Epidermal melanocyte (primary cell): ENCODE results near the gene IER2.

Experiments
- DNase-seq: peaks from one replicate; pipeline ENCODE4 v3.0.0; 2011; ENCODE audit warnings: low spot score; ENCODE audit not compliant: insufficient read length

IER2 gene

DNA sequence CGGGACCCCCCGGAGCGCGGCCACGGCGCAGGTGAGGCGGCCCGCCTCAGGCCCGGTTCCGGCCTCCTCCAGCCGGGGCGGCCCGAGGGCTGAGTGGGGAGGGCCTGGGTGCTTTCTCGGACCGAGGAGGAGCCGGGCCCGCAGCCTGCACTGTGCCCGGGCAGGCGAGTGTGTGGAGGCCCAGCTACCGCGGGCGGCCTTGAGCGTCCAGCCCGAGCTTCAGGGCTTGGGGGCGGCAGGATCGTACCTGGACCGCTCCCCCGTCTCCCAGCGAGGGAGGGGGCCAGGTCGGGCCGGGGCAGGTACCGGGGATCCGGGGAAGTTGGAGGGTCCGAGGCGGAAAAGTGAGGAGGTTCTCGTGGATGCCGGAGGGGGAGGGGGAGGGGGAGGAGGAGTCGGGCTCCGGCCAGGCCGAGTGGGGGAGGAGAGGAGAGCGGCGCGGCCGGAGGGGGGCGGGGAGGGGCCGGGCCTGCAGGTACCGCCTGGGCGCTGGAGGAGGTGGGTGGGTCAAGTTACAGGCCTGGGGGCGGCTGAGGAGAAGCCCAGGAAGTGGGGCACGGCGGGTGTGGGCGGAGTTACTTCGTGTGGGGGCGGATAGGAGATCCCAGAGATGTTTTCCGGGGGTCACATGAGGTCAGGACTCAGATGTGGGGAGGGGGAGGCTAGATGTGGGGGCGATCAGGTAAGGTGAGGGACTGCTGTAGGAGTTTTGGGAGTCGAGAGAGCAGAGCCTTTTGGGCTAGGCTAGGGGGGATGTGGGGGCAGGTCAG is 31.6 kb upstream of the IER2 start:
- DNase-seq, result no peak

DNA sequence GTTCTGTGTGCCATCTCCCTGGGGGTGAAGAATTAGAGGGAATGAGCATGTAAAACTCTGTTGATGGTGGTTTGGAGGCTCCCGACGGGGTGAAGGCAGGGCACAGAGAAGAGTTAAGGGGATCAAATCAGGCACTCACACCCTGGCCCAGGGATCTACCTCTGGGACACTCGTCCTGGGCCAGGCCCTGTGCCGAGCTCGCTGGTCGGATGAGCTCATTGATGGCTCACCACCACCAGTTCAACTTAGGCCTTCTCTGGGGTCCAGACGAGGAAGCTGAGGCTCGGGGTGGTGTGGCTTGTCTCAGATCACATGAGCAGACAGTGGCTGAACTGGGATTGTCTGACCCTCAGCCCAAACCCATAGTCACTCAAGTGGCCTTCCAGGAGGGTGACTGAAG is 30.6 kb upstream of the IER2 start:
- no peak for DNase-seq

DNA sequence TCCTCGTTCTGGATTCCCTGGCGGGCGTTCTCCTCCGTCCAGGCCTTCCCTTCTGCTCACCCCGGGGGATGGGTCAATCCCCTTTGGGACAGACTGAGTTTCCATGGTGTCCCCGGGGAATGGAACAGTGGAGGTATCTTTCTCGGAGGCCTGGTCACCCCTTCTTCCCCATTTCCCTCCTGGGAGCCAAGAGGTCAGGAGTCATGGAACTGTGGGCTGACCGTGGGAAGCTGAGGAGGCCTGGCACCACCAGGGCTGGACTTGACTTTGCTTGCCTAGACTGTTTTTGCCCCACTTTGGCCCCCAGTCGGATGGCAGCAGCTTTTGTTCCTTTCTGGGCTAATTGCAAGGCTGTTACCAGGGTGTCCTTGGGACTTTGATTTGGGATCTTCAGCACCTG is 30.2 kb upstream of the IER2 start:
- DNase-seq, result no peak

DNA sequence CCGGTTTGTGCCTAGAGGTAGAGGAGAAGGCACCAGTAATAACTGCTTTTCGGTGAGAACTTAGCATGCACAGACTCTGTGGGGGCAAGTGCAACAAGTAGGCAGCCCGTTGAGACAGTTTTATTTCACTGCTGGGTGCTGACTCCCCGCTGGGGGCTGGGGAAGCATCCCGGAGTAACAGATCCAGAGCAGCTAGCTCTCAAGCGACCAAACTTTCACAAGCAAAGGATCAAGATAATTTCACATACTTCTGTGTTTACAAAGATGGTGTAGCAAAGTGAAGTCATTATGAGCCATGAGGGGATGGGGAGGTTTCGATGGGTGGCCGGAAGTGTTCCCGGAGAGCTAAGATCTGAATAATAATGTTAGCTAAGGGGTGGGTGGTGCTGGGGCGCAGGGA is 29.4 kb upstream of the IER2 start:
- DNase-seq, result no peak

DNA sequence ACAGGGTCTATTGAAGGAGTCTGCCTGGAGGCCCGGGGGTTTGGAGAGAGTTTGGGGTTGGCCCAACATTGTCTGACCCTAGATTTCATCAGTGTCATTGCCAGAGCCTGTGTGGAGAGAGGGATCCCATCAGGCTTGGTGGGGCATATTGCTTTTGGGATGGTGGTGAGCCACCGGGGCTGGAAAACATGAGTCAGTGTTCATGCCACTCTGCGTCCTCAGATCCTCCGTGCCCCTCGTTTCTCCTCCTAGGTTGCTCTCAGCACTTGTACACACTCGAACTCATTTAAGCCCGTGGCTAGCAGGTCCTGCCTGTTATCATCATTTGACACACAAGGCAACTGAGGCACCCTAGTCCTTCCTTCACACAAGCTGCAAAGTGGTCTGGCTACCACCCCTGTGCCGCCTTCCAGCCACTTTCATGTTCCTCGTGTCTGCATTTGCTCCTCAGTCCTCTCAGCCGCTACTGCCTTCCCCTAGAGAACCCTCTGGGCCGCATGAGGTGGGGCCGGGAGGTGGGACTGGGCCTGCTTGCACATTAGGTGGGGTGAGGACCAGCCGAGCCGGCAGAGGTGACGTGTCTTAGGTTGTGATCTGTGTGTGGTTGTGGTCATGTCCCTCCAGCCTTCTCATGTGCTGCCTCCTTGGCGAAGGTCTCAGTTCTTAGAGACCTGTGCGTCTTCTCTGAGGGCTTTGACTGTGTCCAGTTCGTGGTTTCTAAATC is 28.5 kb upstream of the IER2 start:
- DNase-seq, result no peak

DNA sequence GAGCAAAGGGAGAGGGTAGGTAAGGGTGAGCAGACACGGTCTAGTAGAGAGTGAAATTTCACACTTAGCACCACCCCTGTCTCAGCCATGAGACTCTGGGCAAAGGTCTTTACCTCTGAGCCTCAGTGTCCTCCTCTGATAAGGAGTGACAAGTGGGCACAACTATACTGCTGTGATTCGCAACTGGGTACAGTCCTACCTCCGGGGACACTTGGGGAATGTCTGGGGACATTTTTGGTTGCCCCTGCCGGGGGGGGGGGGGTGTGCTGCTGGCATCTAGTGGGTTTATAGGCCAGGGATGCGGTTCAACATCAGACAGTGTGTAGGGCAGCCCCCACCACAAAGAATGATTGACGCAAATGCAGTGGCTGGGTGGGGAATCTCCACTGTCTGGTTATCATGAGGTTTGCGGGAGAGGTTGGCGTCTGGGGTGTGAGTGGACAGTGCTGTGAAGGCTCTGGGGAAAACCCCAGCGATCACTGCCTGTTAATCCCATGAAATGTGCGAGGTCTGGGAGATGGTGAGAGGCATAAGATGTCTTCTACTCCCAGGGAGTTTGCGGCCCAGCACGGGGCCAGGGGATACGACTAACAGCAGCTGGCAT is 27.8 kb upstream of the IER2 start:
- no peak for DNase-seq

DNA sequence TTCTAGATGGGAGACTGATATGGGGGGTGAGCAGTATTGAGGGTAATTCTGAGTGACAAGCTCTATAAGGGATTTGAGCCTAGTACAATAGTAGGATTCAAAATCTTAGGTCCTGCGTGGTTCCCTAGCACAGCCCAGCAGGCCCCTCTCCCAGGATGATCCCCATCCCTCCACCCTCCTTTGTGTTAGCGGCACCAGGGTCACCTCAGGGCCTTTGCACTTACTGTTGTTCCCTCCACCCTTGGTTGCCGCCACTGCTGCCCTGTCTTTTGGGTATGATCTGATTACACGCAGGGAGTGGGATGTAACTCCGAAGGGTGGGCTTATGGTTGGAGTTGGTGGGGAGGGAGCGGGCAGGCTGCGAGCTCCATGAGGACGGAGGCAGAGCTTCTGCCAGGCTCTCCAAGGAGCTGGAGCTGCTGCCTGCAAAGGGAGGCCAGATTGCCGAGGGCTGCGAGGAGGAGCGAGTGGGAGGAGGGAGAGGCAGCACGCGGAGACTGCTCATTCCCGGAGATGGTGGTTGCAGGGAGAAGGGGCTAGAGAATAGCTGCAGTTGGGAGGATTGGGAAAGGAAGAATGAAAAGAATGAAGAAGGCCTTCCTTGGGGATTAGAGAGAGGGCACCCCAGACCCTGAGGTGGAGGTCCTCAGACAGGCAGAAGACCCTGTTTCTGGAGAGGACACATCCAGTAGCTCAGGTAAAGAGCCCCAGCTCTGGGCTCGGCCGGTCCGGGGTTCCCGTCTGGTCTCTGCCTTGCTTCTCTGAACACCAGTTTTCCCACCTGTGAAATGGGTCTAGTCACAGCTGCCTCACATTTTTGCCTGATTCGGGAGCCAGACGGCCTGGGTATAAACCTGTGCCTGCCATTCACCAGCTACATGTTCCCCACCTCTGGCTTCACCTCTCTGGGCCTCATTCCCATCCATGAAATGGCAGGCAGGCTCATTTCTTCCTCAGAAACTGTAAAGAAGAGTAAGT is 26.9 kb upstream of the IER2 start:
- no peak for DNase-seq

DNA sequence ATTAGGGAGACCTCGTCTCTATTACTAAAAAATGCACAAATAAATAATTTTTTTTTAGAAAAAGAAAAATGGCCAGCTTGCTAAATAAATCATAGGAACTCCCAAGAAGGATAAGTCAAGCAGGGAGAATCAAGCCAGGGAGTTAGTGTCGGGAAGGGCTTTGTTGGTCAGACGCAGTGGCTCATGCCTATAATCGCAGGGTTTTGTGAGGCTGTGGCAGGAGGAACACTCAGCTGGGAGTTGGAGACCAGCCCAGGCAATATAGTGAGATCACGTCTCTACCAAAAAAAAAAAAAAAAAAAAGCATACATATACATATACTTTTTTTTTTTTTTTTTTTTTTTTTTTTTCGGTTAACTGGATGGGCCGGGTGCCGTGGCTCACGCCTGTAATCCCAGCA is 23.2 kb upstream of the IER2 start:
- no peak for DNase-seq

DNA sequence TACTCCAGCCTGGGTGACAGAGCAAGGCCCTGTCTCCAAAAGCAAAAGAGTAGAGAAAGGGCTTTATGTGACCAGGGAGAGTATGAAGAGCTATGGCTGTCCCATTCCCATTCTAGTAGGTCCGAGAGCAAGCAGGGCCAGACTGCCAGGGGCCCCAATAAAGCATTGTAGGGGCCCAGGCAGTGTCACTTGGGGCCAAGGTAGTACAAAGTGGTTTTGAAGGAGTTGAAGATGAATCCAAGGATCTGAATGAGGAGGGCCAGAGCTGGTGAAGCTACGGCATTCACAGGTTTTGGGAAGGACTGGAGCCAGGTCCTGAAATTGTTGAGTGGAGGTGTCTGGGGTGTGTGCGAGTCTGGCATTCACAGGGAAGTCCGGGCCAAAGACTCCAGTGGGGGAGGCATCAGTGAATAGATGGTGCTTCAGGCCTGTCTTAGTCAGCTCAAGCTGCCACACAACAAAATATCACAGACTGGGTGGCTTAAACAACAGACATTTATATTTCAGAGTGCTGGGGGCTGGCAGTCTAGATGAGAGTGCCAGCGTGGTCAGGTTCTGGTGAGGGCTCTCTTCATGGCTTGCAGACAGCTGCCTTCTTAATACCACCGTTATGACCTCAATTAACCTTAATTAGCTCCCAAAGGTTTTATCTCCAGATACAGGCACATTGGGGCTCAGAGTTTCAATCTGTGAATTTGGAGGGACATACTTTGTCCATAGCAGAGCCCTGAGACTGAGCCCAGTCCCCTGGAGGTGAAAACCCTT is 22.2 kb upstream of the IER2 start:
- DNase-seq, result no peak

DNA sequence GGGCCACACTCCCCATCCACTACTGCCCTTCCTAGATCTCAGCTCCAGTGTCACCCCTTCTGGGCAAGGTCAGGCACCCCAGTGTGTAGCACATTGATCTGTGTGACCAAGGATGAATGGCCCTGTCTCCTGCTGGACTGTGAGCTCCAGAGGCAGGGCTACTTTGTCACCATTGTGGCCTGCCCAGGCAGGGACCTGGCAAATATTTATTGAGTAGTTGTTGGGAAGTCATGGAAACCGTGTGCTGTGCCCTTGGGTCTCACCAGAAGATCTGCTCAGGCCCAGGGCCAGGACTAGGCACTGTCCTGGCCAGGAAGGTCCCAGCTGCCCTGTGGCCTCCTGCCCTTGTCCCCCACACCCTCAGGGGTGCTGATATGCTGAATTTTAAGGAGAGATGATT is 21.6 kb upstream of the IER2 start:
- DNase-seq, result no peak

DNA sequence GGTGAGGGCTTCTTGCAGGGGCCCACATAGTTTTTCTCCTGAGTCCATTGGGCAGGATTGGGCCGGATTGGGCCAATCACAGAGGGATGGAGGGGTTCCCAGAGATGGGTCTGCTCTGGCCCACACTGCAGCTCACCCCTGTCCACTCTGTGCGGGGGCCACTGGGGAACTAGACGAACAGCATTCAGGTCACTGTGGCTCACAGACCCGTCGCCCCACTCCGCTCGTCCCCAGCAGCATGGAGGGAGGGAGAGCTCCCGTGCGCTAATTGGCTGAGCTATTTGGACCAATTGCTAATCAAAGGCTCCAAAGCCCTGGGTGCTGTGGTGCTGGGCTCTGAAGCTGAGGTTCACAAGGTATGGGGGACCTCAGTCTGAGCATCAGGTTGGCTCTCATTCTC is 20.8 kb upstream of the IER2 start:
- DNase-seq, result no peak

DNA sequence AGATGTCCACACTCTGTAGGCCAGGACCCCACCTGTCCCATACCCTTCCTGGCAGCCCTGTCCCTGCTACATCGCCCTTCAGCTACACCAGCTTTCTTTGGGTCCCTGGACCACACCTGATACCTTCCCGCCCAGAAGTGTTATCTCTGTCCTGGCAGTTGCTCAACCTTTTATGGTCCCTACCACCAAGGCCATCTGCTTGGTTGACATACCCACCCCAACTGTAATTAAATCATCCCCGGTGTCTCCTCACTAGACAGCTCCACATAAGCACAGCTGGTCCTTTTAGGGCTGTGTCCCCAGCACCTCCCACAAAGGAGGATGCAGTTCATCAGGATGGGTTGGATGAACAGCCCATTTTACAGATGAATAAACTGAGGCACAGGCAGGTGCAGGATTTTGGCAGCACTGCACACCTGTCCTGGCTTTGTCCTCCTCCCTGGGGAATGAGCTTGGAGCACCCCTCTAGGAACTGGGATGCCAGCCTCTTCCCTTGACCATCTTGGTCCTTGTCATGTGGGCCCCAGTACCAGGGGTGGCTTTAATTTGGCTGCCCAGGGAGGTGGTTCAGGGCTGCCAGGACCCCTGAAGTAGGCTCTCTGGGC is 19.2 kb upstream of the IER2 start:
- no peak for DNase-seq

DNA sequence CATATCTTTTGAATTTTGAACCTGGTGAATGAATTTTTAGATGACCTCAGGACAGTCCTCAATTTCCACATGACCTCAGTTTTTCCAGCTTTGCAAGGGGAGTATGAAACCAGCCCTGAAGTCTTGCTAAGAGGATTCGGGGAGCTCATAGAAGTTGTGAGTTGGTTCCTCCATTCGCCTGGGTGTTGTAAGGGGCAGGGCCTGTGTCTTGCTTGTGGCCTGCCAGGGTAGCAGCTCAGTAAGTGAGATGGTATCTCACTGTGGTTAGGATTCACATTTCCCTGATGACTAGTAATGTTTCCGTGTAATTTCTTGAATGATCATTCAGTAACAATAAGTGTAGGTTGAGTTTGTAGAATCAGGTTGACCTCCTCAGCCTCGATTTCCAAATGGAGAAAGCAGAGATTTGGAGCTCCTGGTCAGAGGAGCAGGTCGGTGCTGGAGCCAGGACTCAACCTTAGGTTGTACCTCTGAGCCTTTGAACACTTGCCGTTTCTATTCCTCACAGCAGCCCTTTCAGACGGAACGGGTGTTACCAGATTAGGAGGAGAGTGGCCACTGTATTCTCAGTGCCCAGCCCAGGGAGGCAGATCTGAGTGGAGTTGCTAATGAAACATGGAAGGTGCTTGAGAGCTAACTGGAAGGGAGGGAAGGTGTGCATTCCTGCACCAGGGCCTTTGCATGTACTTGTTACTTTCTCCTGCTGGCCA is 17.6 kb upstream of the IER2 start:
- no peak for DNase-seq

DNA sequence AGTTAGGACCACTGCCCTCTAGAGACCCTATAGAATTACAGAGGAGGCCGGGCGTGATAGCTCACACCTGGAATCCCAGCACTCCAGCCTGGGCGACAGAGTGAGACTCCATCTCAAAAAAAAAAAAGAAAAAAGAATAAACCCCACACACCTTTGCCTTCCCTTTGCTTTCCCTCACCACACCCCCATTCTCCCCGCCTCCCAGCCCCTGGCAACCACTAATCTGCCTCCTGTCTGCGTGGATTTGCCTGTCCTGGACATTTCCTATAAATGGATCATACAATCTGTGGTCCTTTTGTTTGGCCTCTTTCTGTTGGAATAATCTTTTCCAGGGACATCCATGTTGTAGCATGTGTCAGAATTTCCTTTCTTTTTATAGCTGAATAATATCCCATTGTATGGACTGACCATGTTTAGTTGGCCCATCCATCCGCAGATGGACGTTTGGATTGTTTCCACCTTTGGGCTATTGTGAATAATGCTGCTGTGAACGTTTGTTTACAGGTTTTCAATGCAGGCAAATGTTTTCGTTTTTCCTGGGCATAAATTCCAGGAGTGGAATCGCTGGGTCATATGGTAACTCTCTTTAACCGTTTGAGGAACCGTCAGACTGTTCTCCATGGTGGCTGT is 16.9 kb upstream of the IER2 start:
- no peak for DNase-seq

DNA sequence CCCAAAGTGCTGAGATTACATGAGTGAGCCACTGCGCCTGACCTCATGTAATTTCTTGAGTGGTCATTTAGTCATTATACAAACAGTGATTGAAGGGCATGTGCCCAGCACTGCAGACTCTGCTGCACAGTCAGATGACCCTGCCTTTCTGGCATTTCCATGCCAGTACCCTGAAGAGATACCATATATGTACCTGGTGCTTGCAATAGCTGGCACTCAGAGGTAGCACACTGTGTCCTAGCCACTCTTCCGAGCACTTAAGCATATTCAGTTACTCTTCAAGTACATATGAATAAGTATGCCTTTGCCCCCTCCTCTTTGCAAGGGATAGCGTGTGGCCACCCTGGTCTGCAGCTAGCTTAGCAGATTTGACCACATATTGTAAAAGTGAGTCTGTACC is 15.6 kb upstream of the IER2 start:
- DNase-seq, result no peak

DNA sequence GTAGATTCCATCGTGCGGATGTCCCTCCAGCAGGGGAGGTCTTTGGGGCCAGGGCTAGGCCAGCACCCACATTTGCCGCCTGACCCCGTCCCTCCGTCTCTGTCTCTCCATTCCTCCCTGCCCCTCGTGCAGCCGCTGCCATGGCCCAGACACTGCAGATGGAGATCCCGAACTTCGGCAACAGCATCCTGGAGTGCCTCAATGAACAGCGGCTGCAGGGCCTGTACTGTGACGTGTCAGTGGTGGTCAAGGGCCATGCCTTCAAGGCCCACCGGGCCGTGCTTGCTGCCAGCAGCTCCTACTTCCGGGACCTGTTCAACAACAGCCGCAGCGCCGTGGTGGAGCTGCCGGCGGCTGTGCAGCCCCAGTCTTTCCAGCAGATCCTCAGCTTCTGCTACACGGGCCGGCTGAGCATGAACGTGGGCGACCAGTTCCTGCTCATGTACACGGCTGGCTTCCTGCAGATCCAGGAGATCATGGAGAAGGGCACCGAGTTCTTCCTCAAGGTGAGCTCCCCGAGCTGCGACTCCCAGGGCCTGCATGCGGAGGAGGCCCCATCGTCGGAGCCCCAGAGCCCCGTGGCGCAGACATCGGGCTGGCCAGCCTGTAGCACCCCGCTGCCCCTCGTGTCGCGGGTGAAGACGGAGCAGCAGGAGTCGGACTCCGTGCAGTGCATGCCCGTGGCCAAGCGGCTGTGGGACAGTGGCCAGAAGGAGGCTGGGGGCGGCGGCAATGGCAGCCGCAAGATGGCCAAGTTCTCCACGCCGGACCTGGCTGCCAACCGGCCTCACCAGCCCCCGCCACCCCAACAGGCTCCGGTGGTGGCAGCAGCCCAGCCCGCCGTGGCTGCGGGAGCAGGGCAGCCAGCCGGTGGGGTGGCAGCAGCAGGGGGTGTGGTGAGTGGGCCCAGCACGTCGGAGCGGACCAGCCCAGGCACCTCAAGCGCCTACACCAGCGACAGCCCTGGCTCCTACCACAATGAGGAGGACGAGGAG is 14.8 kb upstream of the IER2 start:
- DNase-seq, result no peak

DNA sequence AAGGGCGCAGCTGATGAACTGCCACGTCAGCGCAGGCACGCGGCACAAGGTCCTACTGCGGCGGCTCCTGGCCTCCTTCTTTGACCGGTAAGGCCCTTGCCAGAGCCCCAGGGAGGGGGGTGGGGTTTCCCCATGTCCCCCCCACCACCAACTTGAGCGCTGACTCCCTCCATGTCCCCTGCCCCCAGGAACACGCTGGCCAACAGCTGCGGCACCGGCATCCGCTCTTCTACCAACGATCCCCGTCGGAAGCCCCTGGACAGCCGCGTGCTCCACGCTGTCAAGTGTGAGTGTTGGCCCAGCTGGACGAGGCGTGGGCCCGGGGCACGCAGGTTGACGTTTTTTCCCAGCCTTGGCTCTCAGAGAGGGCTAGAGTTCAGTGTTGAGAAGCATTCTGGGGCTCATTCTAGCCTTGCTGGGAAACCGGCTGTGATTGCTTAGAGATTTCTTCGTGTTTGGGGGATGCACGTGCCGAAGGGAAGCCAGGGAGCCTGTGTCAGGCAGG is 12.9 kb upstream of the IER2 start:
- no peak for DNase-seq
